Tibial nerve (tissue), 4 donors: ENCODE measurements around the gene MAPK8.

Source experiments
- CTCF ChIP-seq, 5 experiments: fragments of 200-600 bp in 3 of 5; fragments of 450-650 bp in 2 of 5; sonication (generic) in 3 of 5; IDR thresholded peaks; one replicate each; pipeline ENCODE4 v1.5.1; 2016 to 2019; ENCODE audit warnings: antibody characterized with exemption in 5 of 5, mild to moderate bottlenecking in 3 of 5, moderate library complexity in 2 of 5
- EP300 ChIP-seq, 2 donors: sonication (generic); formaldehyde crosslinking; IDR thresholded peaks; one replicate each; pipeline ENCODE4 v1.6.1; 2017; ENCODE audit warnings: antibody characterized with exemption in 2 of 2, mild to moderate bottlenecking in 1 of 2
- POLR2A ChIP-seq, 2 donors: fragments of 450-650 bp; IDR thresholded peaks; one replicate each; pipeline ENCODE4 v1.6.1; 2017; ENCODE audit warnings: antibody characterized with exemption in 2 of 2, mild to moderate bottlenecking in 2 of 2, moderate library complexity in 2 of 2

- TF ChIP-seq CTCF (IDR thresholded peaks at IDR 0.05) (no peak), POLR2A (IDR thresholded peaks at IDR 0.05) (no peak), EP300 (IDR thresholded peaks at IDR 0.05) (no peak)
Observed at GRCh38 chr10:48369501-48369900, 63.0 kb downstream of the MAPK8 start.
